HG02973 (cell line): Measurements from ENCODE around the gene TMEM74B.
"Not testable (repeated sequence)": the region's sequence is repeated elsewhere in the genome, so short reads cannot be mapped to it uniquely, and the experiment has no call there.

Source experiments
- ATAC-seq: cut with Tn5 transposase; IDR thresholded peaks from one replicate; pipeline ENCODE4 v1.9.1; 2021; ENCODE audit warnings: moderate library complexity; ENCODE audit not compliant: unreplicated experiment

Gene TMEM74B

DNA sequence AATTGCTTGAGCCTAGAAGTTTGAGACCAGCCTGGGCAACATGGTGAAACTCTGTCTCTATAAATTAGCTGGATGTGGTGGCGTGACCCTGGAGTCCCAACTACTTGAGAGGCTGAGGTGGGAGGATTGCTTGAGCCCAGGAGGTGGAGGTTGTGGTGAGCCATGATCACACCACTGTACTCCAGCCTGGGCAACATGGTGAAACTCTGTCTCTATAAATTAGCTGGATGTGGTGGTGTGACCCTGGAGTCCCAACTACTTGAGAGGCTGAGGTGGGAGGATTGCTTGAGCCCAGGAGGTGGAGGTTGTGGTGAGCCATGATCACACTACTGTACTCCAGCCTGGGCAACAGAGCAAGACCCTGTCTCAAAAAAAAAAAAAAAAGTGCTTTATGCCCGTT lies 35.0 kb downstream of the TMEM74B start:
- not testable (repeated sequence) for ATAC-seq

DNA sequence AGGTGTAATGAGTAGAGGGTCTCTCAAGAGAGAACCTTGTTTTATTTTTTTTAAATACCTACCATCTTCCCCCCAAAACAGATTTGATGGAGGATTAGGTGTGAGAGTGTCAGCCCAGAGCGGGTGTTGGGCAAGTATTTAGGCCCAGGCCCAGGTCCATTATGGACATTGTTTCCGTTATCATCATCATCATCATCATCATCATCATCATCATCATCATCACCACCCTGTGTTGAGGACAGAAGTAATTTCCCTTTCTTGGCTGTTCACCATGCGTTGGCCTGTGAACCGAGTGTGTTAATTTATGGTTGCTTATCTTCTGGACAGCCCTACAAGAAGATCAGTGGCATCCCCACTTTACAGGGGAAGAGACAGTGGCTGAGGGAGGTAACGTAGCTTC lies 37.8 kb downstream of the TMEM74B start:
- no peak for ATAC-seq

DNA sequence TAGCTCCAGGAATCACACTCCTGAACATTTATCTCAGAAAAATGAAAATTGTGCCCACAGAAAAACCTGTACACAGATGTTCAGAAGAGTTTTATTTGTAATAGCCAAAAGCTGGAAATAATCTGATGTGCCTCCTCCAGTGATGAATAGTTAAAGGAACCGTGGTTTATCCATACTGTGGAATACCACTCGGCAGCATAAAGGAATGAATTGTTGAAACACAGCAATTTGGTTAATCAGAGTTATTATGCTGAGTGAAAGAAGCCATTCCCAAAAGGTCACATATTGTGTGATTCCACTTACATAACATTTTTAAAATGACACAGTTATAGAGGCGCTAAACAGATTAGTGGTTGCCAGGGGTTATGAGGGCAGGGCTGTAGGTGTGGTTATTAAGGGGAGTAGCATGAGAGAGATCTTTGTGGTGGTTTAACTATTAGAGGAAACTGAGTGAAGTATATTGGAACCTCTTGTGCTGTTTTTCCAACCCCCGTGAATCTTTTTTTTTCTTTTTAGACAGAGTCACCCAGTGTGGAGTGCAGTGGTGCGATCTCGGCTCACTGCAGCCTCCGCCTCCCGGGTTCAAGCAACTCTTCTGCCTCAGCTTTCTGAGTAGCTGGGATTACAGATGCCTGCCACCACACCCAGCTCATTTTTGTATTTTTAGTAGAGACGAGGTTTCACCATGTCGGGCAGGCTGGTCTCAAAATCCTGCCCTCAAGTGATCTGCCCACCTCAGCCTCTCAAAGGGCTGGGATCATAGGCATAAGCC lies 40.2 kb downstream of the TMEM74B start:
- ATAC-seq: no peak

DNA sequence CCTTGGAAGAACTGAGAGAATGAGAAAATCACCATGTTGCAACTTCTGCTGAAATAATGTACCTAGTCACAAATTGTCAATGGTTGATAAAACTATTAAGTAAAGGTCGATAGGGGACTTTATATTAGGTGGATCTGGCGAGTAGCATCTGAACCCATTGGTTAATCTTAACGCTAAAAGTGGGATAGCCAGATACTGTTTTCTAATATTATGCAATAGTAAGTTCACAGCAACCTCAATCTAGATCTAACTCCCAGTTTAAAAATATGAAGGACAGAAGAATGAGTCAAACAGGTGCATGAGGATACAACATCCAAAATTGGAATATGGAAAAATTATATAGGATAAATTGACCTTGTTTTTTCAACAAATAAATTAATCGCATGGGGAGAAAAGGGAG lies 47.5 kb downstream of the TMEM74B start:
- no peak for ATAC-seq

DNA sequence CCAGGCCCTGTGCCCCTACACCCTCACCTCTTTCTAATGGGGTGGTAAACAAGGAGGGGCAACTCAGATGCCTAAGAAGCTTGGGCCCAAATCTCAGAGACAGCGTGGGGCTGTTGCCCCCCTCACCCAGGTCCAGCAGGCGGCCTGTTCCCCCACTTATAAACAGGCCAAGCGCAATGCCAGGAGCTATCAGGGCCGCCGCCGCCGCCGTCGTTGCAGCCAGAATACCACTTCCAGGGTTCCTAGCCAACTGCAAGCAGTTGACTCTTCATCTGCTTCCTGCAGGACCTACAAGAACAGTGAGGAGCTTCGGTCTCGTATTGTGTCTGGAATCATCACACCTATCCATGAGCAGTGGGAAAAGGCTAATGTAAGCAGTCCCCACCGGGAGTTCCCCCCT lies 49.9 kb downstream of the TMEM74B start:
- no peak for ATAC-seq

DNA sequence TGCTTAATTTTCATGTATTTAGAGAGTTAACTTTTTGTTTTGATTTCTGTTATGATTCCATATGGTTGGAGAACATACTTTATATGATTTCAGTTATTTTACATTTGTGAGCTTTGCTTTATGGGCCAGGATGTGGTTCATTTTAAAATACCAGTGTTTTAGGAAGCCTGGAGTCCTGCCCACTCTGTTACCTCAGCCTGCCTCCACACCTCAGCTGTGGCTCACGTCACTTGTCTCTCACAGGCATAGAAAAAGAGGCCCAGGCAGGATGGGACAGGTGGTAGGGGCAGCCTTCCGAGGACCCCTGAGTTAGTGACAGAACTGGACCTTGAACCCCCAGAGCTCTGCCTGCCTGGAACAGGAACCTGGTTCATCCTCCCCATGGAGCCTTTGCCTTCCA lies 50.4 kb downstream of the TMEM74B start:
- no peak for ATAC-seq

DNA sequence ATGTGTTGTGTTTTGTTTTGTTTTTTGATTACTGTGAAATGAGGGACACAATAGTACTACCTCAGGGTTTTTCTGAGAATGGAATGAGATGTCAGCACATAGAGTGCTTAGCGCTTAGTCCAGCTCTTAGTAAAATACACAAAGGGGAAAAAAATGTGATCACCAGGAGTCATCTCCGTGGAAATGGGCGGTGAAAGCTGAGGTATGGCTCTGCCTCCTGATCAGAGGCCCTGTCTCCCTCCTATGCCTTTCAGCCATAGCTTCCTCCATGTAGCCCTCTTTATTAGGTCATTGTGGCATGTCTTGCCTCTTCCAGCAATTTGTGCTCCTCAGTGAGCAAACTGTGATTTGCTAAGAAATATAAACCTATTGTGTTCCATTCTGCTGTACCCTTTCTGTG lies 53.4 kb downstream of the TMEM74B start:
- ATAC-seq: no peak

DNA sequence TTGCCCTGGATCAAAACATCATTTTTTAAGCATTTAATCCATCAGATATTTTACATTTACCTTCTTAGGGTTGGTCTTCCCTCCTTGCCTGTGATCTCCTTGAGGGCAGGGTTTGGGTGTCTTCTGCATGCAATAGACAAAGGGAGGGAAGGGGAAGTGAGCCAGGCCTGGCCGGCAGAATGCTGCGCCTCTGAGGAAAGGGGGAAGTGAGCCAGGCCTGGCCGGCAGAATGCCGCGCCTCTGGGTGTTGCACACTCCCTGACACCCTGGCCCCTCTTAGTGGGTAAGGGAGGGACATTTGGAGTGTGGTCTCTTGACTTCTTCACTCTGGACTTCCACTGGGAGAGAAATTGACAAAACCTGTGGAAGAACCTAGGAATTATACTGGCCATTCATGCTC lies 53.9 kb downstream of the TMEM74B start:
- ATAC-seq: no peak
